Colonic mucosa (tissue), 4 donors: ENCODE data around the gene ACBD6. TPM values are rescaled to one million over a fixed set of nuclear protein-coding genes. Genes with fewer than 3 reads are reported as not detected.

ENCODE experiments used
- DNase-seq: peaks from one replicate; pipeline ENCODE4 v3.0.0-alpha.2; 2020
- H3K27ac ChIP-seq: fragments of 200-600 bp; one replicate; pipeline ENCODE4 v1.8.0; 2021
- H3K27me3 ChIP-seq: fragments of 200-600 bp; one replicate; pipeline ENCODE4 v1.8.0; 2021
- H3K36me3 ChIP-seq: fragments of 200-600 bp; one replicate; pipeline ENCODE4 v1.8.0; 2021
- H3K4me1 ChIP-seq: fragments of 200-600 bp; one replicate; pipeline ENCODE4 v1.8.0; 2021; ENCODE audit warnings: mild to moderate bottlenecking
- H3K4me3 ChIP-seq: fragments of 200-600 bp; one replicate; pipeline ENCODE4 v1.8.0; 2021
- H3K9ac ChIP-seq, 2 donors: one replicate each; pipeline ENCODE4 v1.7.0; 2013; ENCODE audit warnings: control low read depth in 2 of 2, low read depth in 2 of 2, low read length in 2 of 2
- H3K9me3 ChIP-seq: fragments of 200-600 bp; one replicate; pipeline ENCODE4 v1.8.0; 2021
- CTCF ChIP-seq: fragments of 200-600 bp; IDR thresholded peaks from one replicate; pipeline ENCODE4 v1.8.0; 2022; ENCODE audit warnings: antibody characterized with exemption, mild to moderate bottlenecking
- intact Hi-C: fragments of 100-400 bp; cut with DNase I; formaldehyde crosslinking; loops from one replicate; pipeline ENCODE4 v1.14.1; 2022
- total RNA-seq, 2 donors: library from RNA; stranded (reverse); fragmentation: NEBNext Ultra II Directional in 1 of 2; extraction: Animal tissue kit (Norgen Biotek cat#: 25700) in 1 of 2; gene quantifications; one replicate each; pipeline ENCODE4 v1.2.1, GENCODE V29; 2021
- donor health status: healthy.
- donor health status: DM: no; HTN: no; CAD: no.
- donor health status: DM: no; HTN: no; CAD: no.

ACBD6 gene
- total RNA-seq, 2 donors from 2014 or later, result 16.1 to 25.8 TPM

- DNase-seq, result no peak
- H3K36me3 ChIP-seq, result no peaks in the 10 kb centered on the region
- TF ChIP-seq CTCF, result no peak
- no peaks in the 10 kb centered on the region for H3K9me3 ChIP-seq
- H3K9ac ChIP-seq, result no peak overlapping the region
- H3K4me1 ChIP-seq, result no peaks in the 10 kb centered on the region
- H3K27me3 ChIP-seq, result no peaks in the 10 kb centered on the region
- intact Hi-C loops, result no loop called here
- no peak overlapping the region for H3K27ac ChIP-seq
- no peak overlapping the region for H3K4me3 ChIP-seq
Observed at GRCh38 chr1:180353945-180354344, 148.4 kb downstream of the ACBD6 start.

- DNase-seq, result no peak
- Histone ChIP-seq H3K9ac (no peak overlapping the region), H3K27me3 (no peaks in the 10 kb centered on the region), H3K4me3 (no peak overlapping the region), H3K4me1 (no peaks in the 10 kb centered on the region), H3K27ac (no peak overlapping the region), H3K36me3 (no peaks in the 10 kb centered on the region), H3K9me3 (no peaks in the 10 kb centered on the region)
- no peak for TF ChIP-seq CTCF
- intact Hi-C loops, result no loop called here
Observed at GRCh38 chr1:180352588-180352987, 149.8 kb downstream of the ACBD6 start.

- intact Hi-C loops, result no loop called here
- Histone ChIP-seq H3K4me3 (no peak overlapping the region), H3K27me3 (no peaks in the 10 kb centered on the region), H3K9me3 (no peaks in the 10 kb centered on the region), H3K9ac (no peak overlapping the region), H3K27ac (no peak overlapping the region), H3K4me1 (no peaks in the 10 kb centered on the region), H3K36me3 (no peaks in the 10 kb centered on the region)
- no peak for TF ChIP-seq CTCF
- DNase-seq, result no peak
Observed at GRCh38 chr1:180352021-180352420, 150.4 kb downstream of the ACBD6 start.

GRCh38 chr1:180345148-180345547 lies 157.2 kb downstream of the ACBD6 start:
- H3K36me3 ChIP-seq, result no peaks in the 10 kb centered on the region
- no peaks in the 10 kb centered on the region for H3K27me3 ChIP-seq
- no peak for TF ChIP-seq CTCF
- no peak overlapping the region for H3K4me3 ChIP-seq
- intact Hi-C loops, result no loop called here
- no peak for DNase-seq
- no peaks in the 10 kb centered on the region for H3K4me1 ChIP-seq
- H3K9ac ChIP-seq, result no peak overlapping the region
- H3K9me3 ChIP-seq, result no peaks in the 10 kb centered on the region
- no peak overlapping the region for H3K27ac ChIP-seq

GRCh38 chr1:180343921-180344769 lies 158.2 kb downstream of the ACBD6 start:
- peak; percentile 74 for DNase-seq
- Histone ChIP-seq H3K36me3 (no peaks in the 10 kb centered on the region), H3K9ac (no peak overlapping the region), H3K9me3 (no peaks in the 10 kb centered on the region), H3K4me1 (no peaks in the 10 kb centered on the region), H3K27me3 (no peaks in the 10 kb centered on the region), H3K4me3 (no peak overlapping the region), H3K27ac (no peak overlapping the region)
- TF ChIP-seq CTCF, result no peak
- intact Hi-C loops, result no loop called here
